Measurements from ENCODE around the gene ANKRD29.
A peak's percentile ranks its signal among the peaks of the same experiment; 100 is the strongest.
"Not testable (repeated sequence)": the region's sequence is repeated elsewhere in the genome, so short reads cannot be mapped to it uniquely, and the experiment has no call there.

The ANKRD29 gene

GRCh38 chr18:23583071-23583865, 79.4 kb downstream of the ANKRD29 start:
- no peak for DNase-seq (ENCODE audit: low read depth)

DNA sequence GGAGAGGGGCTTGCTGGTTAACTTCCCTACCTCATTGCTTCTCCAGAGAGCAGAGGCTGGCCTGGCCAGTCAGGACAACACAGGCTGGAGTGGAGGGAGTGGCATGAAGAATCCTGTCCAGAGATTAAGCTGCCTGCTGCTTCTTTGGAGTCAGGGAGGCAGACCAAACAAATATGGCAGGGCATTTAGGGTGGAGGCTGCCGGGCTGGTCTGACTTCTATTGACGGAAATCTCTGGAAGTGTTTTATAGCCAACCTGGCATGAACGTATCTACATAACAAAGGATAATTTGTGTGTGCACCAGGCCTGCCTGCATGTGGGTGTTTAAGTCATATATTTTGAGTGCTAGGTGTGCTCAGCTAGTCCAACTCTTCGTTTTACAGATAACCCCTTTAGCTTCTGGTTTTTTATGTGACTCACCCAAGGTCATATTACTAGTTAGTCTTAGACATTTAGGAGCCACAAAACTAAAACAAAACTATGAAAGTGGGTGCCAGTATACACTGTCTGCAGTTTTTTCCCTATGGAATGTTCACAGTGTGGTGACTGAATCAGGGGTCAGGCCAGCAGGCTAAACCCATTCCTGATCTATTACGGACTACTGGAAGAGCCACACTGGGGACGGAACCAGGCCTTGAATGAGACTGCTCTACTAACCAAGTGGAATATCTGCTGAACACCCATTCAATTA, 81.9 kb downstream of the ANKRD29 start:
- no peak for DNase-seq (ENCODE audit: low read depth)

DNA sequence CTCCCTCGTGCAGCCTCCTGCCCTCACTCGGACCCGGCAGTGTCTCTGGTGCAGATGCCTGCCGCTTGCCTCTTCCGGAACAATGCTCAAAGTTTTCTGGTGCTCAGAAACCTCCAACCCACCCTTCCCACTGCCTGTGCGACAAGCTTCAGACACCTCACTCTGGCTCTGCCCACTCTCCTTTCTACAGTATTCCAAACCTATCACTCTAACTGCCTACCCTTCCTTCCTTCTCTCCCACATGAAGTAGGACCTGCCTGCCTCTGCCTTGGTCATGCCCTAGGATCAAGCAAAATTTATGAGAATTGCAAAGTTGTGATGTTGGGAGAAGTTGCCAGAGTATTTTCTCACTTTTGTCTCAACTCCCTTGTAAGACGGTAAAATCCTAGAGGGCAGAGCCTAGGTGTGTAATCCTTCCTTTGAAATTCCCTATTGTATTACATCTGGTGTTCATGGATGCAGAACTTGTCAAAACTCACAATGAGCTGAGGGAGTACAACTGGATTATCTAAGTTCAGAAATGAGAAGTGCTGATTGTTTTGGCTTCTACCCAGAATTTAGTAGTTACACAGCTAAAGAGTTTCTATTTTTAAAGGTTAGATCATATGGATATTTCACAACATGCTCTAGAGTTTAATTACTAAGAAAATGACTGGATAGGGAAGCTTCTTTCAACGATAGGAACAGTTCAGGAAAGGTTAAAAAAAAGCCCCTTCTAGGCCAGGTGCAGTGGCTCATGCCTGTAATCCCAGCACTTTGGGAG, 83.6 kb downstream of the ANKRD29 start:
- DNase-seq (ENCODE audit: low read depth): no peak

DNA sequence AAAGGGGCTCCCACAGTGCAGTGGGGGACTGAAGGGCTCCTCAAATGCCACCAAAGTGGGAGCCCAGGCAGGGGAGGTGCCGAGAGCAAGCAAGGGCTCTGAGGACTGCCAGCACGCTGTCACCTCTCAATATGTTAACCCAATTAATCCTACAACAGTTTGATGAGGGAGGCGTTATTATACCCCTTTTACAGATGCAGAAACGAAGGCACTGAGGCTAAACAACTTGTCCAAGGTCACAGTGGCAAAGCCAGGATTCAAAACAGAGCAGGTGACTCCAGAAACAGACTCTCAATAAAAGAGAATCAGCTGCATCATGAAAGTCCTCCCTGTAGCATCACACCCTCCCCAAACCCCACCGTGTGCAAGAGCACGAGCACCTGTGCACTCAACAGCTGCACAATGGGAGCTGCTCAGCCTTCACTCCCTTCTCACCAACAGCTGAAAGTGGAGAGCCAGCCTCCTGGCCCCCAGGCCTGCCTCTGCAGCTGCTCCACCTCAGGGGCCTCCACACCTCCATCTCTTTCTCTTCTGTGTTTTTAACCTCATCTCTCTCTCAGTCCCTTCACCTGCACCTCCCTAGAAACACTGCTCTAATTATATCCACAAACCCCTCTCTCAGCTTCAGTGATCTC, 84.5 kb downstream of the ANKRD29 start:
- no peak for DNase-seq (ENCODE audit: low read depth)

DNA sequence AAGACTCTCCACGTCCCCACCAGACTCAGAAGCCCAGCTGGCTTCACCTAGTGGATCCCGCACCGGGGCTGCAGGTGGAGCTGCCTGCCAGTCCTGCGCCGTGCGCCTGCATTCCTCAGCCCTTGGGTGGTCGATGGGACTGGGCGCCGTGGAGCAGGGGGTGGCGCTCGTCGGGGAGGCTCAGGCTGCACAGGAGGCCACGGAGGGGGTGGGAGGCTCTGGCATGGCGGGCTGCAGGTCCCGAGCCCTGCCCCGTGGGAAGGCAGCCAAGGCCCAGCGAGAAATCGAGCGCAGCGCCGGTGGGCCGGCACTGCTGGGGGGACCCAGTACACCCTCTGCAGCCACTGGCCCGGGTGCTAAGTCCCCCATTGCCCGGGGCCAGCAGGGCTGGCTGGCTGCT, 85.2 kb downstream of the ANKRD29 start:
- not testable (repeated sequence) for DNase-seq (ENCODE audit: low read depth)

GRCh38 chr18:23575309-23575651, 87.4 kb downstream of the ANKRD29 start:
- no peak for DNase-seq (ENCODE audit: low read depth)

DNA sequence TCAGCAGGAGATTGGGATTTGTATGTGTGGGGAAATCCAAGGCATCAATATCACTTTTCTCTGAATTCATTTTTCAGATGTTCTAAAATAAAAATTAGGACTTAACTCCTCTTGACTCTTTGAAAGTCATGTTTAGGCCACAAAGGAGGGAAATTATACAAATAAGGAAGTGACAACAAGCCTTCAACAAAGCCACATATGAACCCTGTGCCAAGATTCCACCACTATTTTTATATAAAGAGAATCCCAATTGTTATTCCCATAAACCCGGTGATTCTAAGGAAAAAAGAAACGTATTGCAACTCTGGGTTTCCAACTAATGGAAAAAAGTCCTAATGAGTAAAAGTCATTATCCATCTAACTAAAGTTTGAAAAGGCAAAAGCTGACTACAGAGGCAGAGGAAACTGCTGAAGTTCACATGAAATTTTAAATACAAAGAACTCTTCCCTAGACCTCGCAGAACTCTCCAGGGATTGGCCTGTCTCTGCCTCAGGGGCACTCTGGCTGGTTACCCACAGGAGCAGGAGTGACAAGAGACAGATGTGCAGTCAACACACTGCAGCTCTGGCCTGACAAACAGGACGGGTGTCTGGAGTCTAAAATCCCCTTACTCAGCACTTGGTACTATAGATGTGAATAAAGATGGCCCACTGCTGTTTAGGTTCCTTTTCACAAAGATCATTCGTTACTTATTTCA, 88.0 kb downstream of the ANKRD29 start:
- DNase-seq (ENCODE audit: low read depth): no peak

- DNase-seq (ENCODE audit: low read depth): peak; percentile 30
Measured at GRCh38 chr18:23573626-23574431, 88.9 kb downstream of the ANKRD29 start.

DNA sequence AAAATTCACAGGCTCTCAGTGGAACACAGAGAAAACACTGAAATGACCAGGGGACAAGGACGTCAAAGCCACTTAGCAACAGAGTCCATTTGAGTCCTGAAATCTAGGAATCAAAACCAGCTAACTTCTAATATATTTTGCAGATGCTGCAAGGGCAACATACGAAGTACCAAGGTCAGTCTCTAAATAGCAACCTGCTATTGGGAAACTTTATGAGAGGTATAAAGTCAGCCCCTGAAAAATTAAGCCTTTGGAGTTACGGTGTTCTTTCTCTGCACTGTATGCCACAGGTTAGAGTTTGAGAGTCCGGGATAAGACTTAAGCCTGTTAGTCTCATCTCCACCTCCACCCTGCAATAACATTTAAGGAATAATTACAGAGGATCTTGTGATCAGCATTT, 89.7 kb downstream of the ANKRD29 start:
- DNase-seq (ENCODE audit: low read depth): no peak

GRCh38 chr18:23572570-23572969, 90.1 kb downstream of the ANKRD29 start:
- no peak for DNase-seq (ENCODE audit: low read depth)

- DNase-seq (ENCODE audit: low read depth): no peak
Measured at GRCh38 chr18:23572012-23572411, 90.7 kb downstream of the ANKRD29 start.

- no peak for DNase-seq (ENCODE audit: low read depth)
Measured at GRCh38 chr18:23570912-23571504, 91.7 kb downstream of the ANKRD29 start.

- no peak for DNase-seq (ENCODE audit: low read depth)
Measured at GRCh38 chr18:23569299-23570063, 93.2 kb downstream of the ANKRD29 start.

GRCh38 chr18:23568281-23569138, 94.2 kb downstream of the ANKRD29 start:
- DNase-seq (ENCODE audit: low read depth): no peak

DNA sequence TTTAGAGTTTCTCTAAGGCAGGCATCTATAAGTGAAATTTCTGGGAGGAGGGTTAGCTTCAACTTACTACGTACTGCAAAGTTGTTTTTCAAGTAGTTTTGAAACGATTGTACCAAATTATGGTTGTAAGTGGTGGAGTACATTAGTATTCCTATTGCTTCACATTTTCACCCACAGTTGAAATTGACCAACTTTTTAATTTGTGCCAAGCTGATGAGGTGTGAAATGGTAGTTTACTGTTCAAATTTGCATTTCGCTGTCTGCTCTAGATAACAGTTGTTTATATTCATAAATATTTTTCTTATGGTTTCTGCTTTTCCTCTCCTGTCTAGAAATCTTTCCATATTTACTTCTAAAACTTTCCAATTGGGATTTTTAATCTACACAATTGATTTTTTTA, 95.0 kb downstream of the ANKRD29 start:
- no peak for DNase-seq (ENCODE audit: low read depth)

GRCh38 chr18:23565916-23566547, 96.7 kb downstream of the ANKRD29 start:
- DNase-seq (ENCODE audit: low read depth): no peak

DNA sequence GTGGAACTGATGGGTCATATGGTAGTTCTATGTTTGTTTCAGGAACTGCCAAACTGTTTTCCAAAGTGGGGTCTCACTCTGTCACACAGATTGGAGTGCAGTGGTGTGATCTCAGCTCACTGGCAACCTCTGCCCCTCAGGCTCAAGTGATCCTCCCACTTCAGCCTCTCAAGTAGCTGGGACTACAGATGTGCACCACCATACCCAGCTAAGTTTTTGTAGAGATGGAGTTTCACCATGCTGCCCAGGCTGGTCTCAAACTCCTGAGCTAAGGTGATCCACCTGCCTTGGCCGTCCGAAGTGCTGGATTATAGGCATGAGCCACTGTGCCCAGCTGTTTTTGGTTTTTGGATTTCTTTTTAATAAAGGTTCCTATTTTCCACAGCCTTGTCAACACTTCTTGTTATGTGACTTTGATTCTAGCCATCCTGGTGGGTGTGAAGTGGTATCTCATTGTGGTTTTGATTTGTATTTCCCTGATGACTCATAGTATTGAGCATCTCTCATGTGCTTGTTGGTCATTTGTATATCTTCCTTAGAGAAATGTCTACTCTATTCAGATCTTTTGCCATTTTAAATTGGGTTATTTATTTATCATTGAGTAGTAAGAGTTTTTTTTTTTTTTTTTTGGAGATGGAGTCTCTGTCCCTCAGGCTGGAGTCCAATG, 99.2 kb downstream of the ANKRD29 start:
- DNase-seq (ENCODE audit: low read depth): no peak

- no peak for DNase-seq (ENCODE audit: low read depth)
Measured at GRCh38 chr18:23560186-23560585, 102.5 kb downstream of the ANKRD29 start.

All from T-helper 22 cell (primary cell).